Pancreas (tissue), 10 donors: ENCODE data around the gene FGF2. TPM values are rescaled to one million over a fixed set of nuclear protein-coding genes. Genes with fewer than 3 reads are reported as not detected.
A peak's percentile ranks its signal among the peaks of the same experiment; 100 is the strongest.

Source experiments
- ATAC-seq, 4 donors: fragments of 200-7000 bp; cut with Tn5 transposase; one replicate each; pipeline versions ENCODE4 v1.8.0 to v1.9.1; 2020; ENCODE audit warnings: mild to moderate bottlenecking in 4 of 4, moderate library complexity in 4 of 4
- DNase-seq, 6 donors: peaks; one replicate each; pipeline ENCODE4 v3.0.0-alpha.2; 2020
- FAIRE-seq: peaks from 2 replicates; lab custom pipeline; 2012; peaks lifted over from hg19 to GRCh38; lab: Jason Lieb, UNC
- H3K27ac ChIP-seq, 4 donors: fragments of 200-600 bp; sonication (generic); 1 replicate in 3 of 4; 2 replicates in 1 of 4; pipeline versions ENCODE4 v1.5.0 to v1.8.0; 2020
- H3K27me3 ChIP-seq, 4 donors: fragments of 200-600 bp; one replicate each; pipeline ENCODE4 v1.8.0; 2021
- H3K36me3 ChIP-seq, 3 donors: fragments of 200-600 bp; sonication (generic) in 1 of 3; one replicate each; pipeline versions ENCODE4 v1.5.0 to v1.8.0; 2020 to 2021
- H3K4me1 ChIP-seq, 3 donors: fragments of 200-600 bp; one replicate each; pipeline ENCODE4 v1.8.0; 2021
- H3K4me3 ChIP-seq, 4 donors: fragments of 200-600 bp; sonication (generic) in 2 of 4; one replicate each; pipeline versions ENCODE4 v1.5.0 to v1.8.0; 2020 to 2021
- H3K9me3 ChIP-seq, 4 donors: fragments of 200-600 bp; one replicate each; pipeline ENCODE4 v1.8.0; 2021
- CTCF ChIP-seq, 4 donors: fragments of 200-600 bp; sonication (generic) in 3 of 4; IDR thresholded peaks; one replicate each; pipeline versions ENCODE4 v1.5.0 to v1.8.0; 2021; ENCODE audit warnings: antibody characterized with exemption in 4 of 4
- WGBS, 2 donors: extraction: QIAGEN DNeasy Blood & Tissue Kit; methylation state at CpG; one replicate each; pipeline ENCODE4 v1.1.7; 2013; 5-methylcytosine and 5-hydroxymethylcytosine counted together
- intact Hi-C, 3 donors: fragments of 100-400 bp; cut with DNase I; formaldehyde crosslinking; loops; one replicate each; pipeline versions ENCODE4 v1.11.1 to v1.14.2; 2022
- polyA plus RNA-seq, 2 donors: library from polyadenylated mRNA; stranded (reverse); fragments of 200-250 nt; gene quantifications; one replicate each; pipeline ENCODE4 v1.2.3, GENCODE V29; 2013
- total RNA-seq, 6 donors: library from RNA; stranded (reverse); fragmentation: NEBNext Ultra II Directional in 4 of 6; extraction: Animal tissue kit (Norgen Biotek cat#: 25700) in 4 of 6; gene quantifications; one replicate each; pipeline versions ENCODE4 v1.2.1 to v1.2.4, GENCODE V29; 2021 to 2023
- donor health status: healthy with polysubstance abuse.
- donor health status: DM: no; HTN: no; CAD: no; lungs with moderate emphysema.
- donor health status: DM: no; HTN: no; CAD: no.
- donor health status: control.
- donor health status: control.
- donor health status: Bipolar disorder and iron deficiency.
- donor health status: DM: yes; HTN: yes; CAD: no.
- donor health status: DM: no; HTN: no; CAD: no.
- donor health status: DM: no; HTN: no; CAD: no.
- donor health status: DM: yes; HTN: yes; CAD: no.

FGF2 gene
- total and polyA plus RNA-seq, 8 donors: 0.41 to 1.6 (median 0.71) TPM

GRCh38 chr4:122788935-122789334 is 37.7 kb upstream of the FGF2 start:
- intact Hi-C loops: no loop called here
- 82 to 88% methylated on average over 4 of the region's 4 CpGs for WGBS, 2 donors
- no peak for FAIRE-seq
- Histone ChIP-seq H3K36me3 (no peaks in the 10 kb centered on the region), H3K27me3 (no peaks in the 10 kb centered on the region), H3K4me1 (no peaks in the 10 kb centered on the region), H3K27ac (no peak overlapping the region), H3K9me3 (no peaks in the 10 kb centered on the region), H3K4me3 (no peak overlapping the region)
- no peak for ATAC-seq
- TF ChIP-seq CTCF (IDR thresholded peaks at IDR 0.05): no peak
- no peak for DNase-seq

GRCh38 chr4:122793811-122794210 is 32.8 kb upstream of the FGF2 start:
- intact Hi-C loops: no loop called here
- H3K9me3 ChIP-seq: no peaks in the 10 kb centered on the region
- FAIRE-seq: no peak
- H3K27ac ChIP-seq: no peak overlapping the region
- TF ChIP-seq CTCF (IDR thresholded peaks at IDR 0.05): no peak
- DNase-seq: no peak
- no peaks in the 10 kb centered on the region for H3K4me1 ChIP-seq
- no peak overlapping the region for H3K4me3 ChIP-seq
- no peaks in the 10 kb centered on the region for H3K36me3 ChIP-seq
- H3K27me3 ChIP-seq: no peaks in the 10 kb centered on the region
- no peak for ATAC-seq

GRCh38 chr4:122796801-122797404 is 29.7 kb upstream of the FGF2 start:
- H3K9me3 ChIP-seq: no peaks in the 10 kb centered on the region
- no peak for DNase-seq
- no peak overlapping the region for H3K27ac ChIP-seq
- H3K4me1 ChIP-seq: no peaks in the 10 kb centered on the region
- H3K36me3 ChIP-seq: no peaks in the 10 kb centered on the region
- H3K4me3 ChIP-seq: no peak overlapping the region
- no peak for FAIRE-seq
- TF ChIP-seq CTCF (IDR thresholded peaks at IDR 0.05): no peak
- intact Hi-C loops: no loop called here
- 67 to 75% methylated on average over 4 of the region's 4 CpGs for WGBS, 2 donors
- no peak for ATAC-seq
- no peaks in the 10 kb centered on the region for H3K27me3 ChIP-seq

- H3K4me1 ChIP-seq: no peaks in the 10 kb centered on the region
- no peak for FAIRE-seq
- TF ChIP-seq CTCF (IDR thresholded peaks at IDR 0.05): no peak
- DNase-seq: no peak
- H3K4me3 ChIP-seq: no peak overlapping the region
- no peaks in the 10 kb centered on the region for H3K9me3 ChIP-seq
- H3K27me3 ChIP-seq: no peaks in the 10 kb centered on the region
- intact Hi-C loops: no loop called here
- no peak overlapping the region for H3K27ac ChIP-seq
- WGBS, 2 donors: 75 to 77% methylated on average over 2 of the region's 2 CpGs
- no peak for ATAC-seq
- no peaks in the 10 kb centered on the region for H3K36me3 ChIP-seq
These were observed 29.1 kb upstream of the FGF2 start for GRCh38 chr4:122797405-122798094.

- intact Hi-C loops: no loop called here
- Histone ChIP-seq H3K27me3 (no peaks in the 10 kb centered on the region), H3K4me1 (no peaks in the 10 kb centered on the region), H3K27ac (no peak overlapping the region), H3K9me3 (no peaks in the 10 kb centered on the region), H3K36me3 (no peaks in the 10 kb centered on the region), H3K4me3 (no peak overlapping the region)
- ATAC-seq: peak in 2 of 4 donors; percentile 36 to 64
- no peak for DNase-seq
- no peak for FAIRE-seq
- no peak for TF ChIP-seq CTCF (IDR thresholded peaks at IDR 0.05)
- WGBS, 2 donors: 46 to 52% methylated on average over 5 of the region's 5 CpGs
These were observed 28.5 kb upstream of the FGF2 start for GRCh38 chr4:122798101-122798500.
